ENCODE results near the gene SLC51A.
"Not testable (repeated sequence)": the region's sequence is repeated elsewhere in the genome, so short reads cannot be mapped to it uniquely, and the experiment has no call there.

SLC51A gene

GRCh38 chr3:196193736-196194541 is 22.4 kb upstream of the SLC51A start:
- DNase-seq, result no peak

- DNase-seq, result no peak
These were observed 21.8 kb upstream of the SLC51A start for GRCh38 chr3:196194542-196194915.

DNA sequence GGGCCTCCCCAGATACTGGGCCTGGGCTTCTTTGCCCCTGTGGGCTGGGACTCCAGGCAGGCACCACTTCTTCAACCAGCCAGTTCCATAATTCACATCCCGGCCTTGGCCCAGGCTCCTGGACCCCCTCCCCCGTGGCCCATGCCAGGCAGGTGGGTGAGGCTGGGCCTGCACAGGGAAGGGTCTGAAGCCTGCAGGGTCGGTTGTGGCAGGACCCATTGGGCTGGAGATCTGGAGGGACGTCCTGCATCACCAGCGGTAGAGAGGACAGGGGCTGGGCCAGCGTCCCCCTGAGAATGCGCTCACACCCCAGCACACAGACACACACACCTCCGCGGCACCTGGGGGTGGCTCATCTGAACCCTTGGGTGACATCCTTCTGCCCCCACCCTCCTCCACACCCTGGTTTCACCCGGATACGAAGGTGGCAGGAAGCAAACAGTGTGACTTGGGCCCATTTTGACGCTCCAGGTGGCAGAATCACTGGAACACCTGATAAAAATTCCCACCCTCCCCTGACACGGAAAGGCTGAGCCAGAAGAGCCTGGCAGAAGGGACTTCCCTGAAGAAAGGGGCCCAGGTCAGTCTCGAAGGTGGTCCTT is 20.6 kb upstream of the SLC51A start:
- DNase-seq, result no peak

DNA sequence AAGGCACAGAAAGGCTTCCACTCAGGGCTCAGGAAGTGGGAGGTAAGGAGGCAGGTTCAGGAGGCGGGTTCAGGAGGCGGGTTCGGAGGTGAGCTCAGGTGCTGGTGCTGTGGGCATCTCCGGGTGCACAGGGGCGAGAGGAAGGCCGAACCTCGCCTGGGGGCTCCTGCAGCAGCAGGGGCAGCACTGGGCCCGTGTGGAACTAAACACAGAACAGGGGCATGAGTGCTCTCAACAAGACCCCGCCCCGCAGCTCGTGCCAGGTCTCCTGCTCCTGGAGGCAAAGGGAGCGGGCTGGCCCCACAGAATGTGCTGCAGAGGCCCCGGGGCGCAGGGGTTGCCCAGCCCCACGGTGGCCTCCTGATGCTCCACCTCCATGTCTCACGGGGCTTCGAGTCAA is 18.8 kb upstream of the SLC51A start:
- DNase-seq, result no peak

DNA sequence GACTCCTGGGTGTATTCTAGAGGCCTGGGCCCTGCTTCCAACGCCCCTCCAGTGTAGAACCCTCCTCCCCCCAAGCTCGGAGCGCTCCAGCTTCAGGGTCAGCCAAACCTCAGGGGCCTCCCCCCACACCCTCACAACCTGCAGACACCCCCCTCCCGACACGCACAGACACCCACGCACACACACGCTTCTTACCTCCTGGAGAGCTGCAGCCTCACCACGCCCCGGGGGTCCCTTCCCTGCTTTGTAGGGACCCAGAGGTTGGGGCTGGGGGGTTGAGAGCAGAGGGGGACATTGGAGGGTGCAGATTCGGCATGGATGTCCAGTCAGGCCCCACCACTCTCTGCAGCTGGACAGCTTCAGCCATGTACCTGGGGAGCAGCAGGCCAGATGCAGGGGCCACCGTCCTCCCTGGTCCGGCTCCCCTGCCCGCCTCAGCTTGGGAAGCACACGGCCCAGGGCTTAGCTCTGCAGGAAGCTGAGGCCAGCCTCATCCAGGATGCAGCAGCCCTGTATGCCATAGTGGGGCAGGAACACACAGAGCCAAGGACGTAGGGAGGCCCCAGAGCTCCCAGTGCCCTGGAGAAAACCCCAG is 18.2 kb upstream of the SLC51A start:
- DNase-seq, result no peak

GRCh38 chr3:196198771-196199753 is 17.3 kb upstream of the SLC51A start:
- DNase-seq, result no peak

- DNase-seq, result no peak
These were observed 13.8 kb upstream of the SLC51A start for GRCh38 chr3:196202516-196202970.

- DNase-seq, result no peak
These were observed 12.5 kb upstream of the SLC51A start for GRCh38 chr3:196203846-196204245.

- not testable (repeated sequence) for DNase-seq
These were observed 10.7 kb upstream of the SLC51A start for GRCh38 chr3:196205442-196206205.

- DNase-seq, result no peak
These were observed 9.0 kb upstream of the SLC51A start for GRCh38 chr3:196207159-196207832.

DNA sequence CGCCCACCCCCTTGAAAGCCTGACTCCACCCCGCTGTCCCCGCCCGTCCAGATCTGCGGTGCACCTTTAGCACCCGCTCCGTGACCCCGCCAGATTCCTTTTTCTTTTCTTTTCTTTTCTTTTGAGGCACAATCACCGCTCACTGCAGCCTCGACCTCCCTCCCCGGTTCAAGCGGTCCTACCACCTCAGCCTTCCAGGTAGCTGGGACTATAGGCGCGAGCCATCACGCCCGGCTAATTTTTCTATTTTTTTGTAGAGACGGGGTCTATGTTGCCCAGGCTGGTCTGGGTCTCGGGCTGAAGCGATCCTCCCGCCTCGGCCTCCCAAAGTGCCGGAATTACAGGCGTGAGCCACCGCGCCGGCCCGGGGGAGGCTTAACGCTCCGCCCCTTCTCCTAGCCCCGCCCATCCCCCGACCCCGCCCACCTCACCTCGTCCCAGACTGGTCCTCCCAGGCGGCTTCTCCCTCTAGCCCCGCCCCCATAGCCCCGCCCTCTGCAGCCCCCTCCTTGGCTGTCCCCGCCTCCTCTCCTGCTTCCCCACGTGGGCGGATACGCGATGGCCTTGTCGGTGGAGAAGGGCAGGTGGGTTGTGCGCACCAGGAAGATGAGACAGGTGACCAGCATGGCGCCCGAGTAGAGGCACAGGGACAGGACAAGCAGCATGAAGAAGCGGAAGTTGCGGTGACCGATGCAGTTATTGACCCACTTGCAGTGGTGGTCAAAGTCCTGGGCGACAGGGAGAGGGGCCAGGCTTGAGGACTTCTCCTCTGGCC is 8.3 kb upstream of the SLC51A start:
- DNase-seq, result no peak

DNA sequence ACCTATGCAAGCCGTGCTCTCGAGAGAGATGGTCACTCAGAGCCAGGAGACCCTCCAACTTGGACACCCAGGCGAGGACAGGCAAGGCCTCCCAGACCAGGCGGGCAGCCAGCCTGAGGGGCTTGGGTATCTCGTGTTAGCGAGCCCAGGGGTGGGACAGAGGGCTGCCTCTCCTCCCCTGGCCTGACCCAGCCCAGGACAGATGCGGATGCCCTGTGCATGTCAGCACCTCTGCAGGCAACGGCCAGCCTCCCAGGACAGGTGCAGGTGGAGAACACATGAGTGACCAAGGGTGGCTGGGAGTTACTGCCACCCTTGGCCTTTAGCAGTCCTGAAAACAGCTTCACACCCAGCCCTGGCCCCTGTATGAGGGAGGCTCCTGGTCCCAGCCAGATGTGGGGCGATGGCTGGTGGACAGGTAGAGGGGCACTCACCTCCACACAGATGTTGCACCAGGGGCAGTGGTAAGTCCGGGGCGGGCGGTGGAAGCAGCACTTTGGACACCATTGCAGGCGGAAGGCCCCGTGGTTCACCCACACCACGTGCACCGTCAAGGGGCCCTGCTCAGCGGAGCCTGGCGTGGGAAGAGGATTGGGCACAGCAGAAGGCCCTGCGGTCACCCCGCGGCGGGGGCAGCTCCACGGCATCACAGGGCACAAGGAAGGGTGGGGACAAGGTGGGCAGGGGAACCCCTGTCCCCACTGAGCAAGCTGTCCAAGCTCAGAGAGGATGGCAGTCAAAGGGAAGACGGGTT is 7.2 kb upstream of the SLC51A start:
- DNase-seq, result no peak

- not testable (repeated sequence) for DNase-seq
These were observed 6.2 kb upstream of the SLC51A start for GRCh38 chr3:196209944-196210672.

GRCh38 chr3:196210673-196211556 is 5.4 kb upstream of the SLC51A start, which contains the start of gene ZDHHC19:
Gene ZDHHC19, minus strand, starts transcription at chr3:196211400. Its CDS starts 85 bp downstream, at chr3:196211315.
- no peak for DNase-seq

DNA sequence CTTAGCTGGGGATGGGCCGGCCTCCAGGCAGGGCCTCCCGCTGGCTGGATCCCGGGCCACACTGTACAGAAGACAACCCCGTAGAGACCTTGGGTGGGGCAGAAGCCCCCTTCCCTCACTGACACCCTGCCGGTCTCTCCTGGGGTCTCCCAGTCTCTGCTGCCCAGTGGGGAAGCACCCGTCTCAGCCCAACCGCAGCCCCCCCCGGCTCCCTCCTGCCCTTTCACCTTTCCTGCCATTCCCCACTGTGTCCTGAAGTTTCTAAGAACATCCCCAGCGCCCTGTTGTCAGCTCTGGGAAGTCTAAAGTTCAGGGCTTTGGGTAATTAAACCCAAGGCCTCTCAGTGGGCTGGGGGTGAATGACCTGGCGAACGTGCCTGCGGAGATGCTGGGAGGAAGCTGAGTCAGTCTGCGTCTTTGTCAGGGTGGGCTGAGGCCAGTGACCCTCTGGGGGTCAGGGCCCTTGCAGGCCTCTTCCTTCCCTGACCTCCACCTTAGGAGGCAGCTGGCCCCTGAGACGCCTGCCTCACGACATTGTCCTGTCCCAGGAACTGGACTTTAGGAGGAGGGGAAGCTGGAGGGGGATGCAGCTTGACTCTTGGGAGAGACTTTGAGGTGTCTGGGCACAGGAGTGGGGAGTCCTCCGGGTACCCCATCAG is 1.4 kb upstream of the SLC51A start:
- no peak for DNase-seq

GRCh38 chr3:196215493-196216020 is 777 bp upstream of the SLC51A start:
- no peak for DNase-seq

- DNase-seq, result no peak
These were observed 412 bp downstream of the SLC51A start for GRCh38 chr3:196216681-196217211.
